Activated CD4-positive, alpha-beta T cell treated with anti-CD3 and anti-CD28 coated beads for 4 hours (primary cell): ENCODE measurements around the gene TANGO6.
"Not testable (repeated sequence)": the region's sequence is repeated elsewhere in the genome, so short reads cannot be mapped to it uniquely, and the experiment has no call there.

Experiments used
- DNase-seq, 2 donors: peaks; one replicate each; pipeline ENCODE4 v3.0.0-alpha.2; 2020

TANGO6 gene

DNA sequence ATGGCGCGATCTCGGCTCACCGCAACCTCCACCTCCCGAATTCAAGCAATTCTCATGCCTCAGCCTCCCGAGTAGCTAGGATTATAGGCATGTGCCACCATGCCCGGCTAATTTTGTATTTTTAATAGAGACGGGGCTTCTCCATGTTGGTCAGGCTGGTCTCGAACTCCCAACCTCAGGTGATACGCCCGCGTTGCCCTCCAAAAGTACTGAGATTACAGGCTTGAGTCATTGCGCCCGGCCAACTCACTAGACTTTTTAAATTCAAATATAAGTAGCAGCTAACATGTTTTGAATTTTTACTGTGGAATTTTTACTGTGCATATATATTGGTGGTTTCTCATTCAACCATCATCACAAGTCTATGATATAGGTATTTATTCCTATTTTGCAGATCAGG lies 281.6 kb downstream of the TANGO6 start:
- DNase-seq: not testable (repeated sequence)

DNA sequence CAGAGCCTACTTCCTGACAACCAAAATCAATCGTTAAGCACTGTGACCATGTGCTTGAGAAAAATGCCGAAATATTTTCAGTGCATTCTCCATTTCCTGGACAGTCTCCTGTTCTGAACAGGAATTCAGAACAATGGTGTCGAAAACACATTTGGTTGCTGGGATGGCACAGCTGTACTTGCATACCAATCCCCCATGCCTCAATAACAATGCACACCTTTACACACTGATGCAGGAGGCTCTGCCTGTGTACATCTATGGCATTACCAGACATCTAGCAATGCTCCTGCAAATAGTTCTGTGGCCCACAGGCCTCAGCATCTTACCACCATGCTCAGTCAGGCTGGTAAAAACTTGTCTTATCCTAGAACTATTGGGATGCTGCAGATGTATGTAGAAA lies 282.9 kb downstream of the TANGO6 start:
- DNase-seq: no peak

GRCh38 chr16:69126801-69127200 lies 283.5 kb downstream of the TANGO6 start:
- not testable (repeated sequence) for DNase-seq

- no peak for DNase-seq
Observed at GRCh38 chr16:69127966-69128510, 284.7 kb downstream of the TANGO6 start.

- DNase-seq: no peak
Observed at GRCh38 chr16:69130461-69130860, 287.1 kb downstream of the TANGO6 start.

- DNase-seq: peak; percentile 25 to 31
Observed at GRCh38 chr16:69131167-69131838, 288.0 kb downstream of the TANGO6 start.

- DNase-seq: peak; percentile 78 to 86
Observed at GRCh38 chr16:69131839-69132423, 288.6 kb downstream of the TANGO6 start.

- peak; percentile 83 to 86 for DNase-seq
Observed at GRCh38 chr16:69132424-69133252, 289.3 kb downstream of the TANGO6 start, which contains the start of the genes CHTF8 and UTP4. Gene CHTF8 (minus strand): TSS chr16:69132588. CDS start chr16:69121458, 11,130 bp downstream. Gene UTP4 (plus strand): TSS chr16:69132649. CDS start chr16:69133460, 811 bp downstream.

- no peak for DNase-seq
Observed at GRCh38 chr16:69133373-69133954, 290.1 kb downstream of the TANGO6 start.
